Ovary (tissue), 9 donors: ENCODE results near the gene UBE2L6. TPM values are rescaled to one million over a fixed set of nuclear protein-coding genes. Genes with fewer than 3 reads are reported as not detected.

Source experiments
- DNase-seq, 5 donors: peaks; one replicate each; pipeline ENCODE4 v3.0.0-alpha.2; 2019 to 2020
- H3K27ac ChIP-seq, 2 donors: fragments of 200-600 bp; one replicate each; pipeline versions ENCODE4 v1.5.1 to v1.8.0; 2019 to 2022
- H3K27me3 ChIP-seq: fragments of 200-600 bp; one replicate; pipeline ENCODE4 v1.8.0; 2022
- H3K36me3 ChIP-seq: fragments of 200-600 bp; sonication (generic); one replicate; pipeline ENCODE4 v1.5.1; 2019
- H3K4me1 ChIP-seq: one replicate; pipeline ENCODE4 v1.8.1; 2013; ENCODE audit warnings: mild to moderate bottlenecking, moderate library complexity; ENCODE audit not compliant: insufficient read depth
- H3K4me3 ChIP-seq: fragments of 200-600 bp; sonication (generic); one replicate; pipeline ENCODE4 v1.5.1; 2017
- H3K9me3 ChIP-seq, 2 donors: fragments of 200-600 bp in 1 of 2; sonication (generic) in 1 of 2; one replicate each; pipeline versions ENCODE4 v1.5.1 to v1.8.1; 2013 to 2019; ENCODE audit warnings: mild to moderate bottlenecking in 1 of 2, moderate library complexity in 1 of 2
- EP300 ChIP-seq: sonication (generic); formaldehyde crosslinking; IDR thresholded peaks from one replicate; pipeline ENCODE4 v1.6.1; 2017; ENCODE audit warnings: antibody characterized with exemption
- POLR2A ChIP-seq: fragments of 450-650 bp; IDR thresholded peaks from one replicate; pipeline ENCODE4 v1.6.1; 2017; ENCODE audit warnings: antibody characterized with exemption, mild to moderate bottlenecking, moderate library complexity
- WGBS, 3 donors: extraction: QIAGEN DNeasy Blood & Tissue Kit in 1 of 3; methylation state at CpG; one replicate each; pipeline versions ENCODE4 v1.1.5 to v1.1.7; 2013 to 2017; 5-methylcytosine and 5-hydroxymethylcytosine counted together
- intact Hi-C, 4 donors: fragments of 100-400 bp; cut with DNase I; formaldehyde crosslinking; loops; one replicate each; pipeline versions ENCODE4 v1.11.0 to v1.15.1; 2022 to 2023
- polyA plus RNA-seq, 2 donors: library from polyadenylated mRNA; stranded (reverse); fragments of 200-250 nt in 1 of 2; fragments of 350-450 nt in 1 of 2; fragmentation: Illumina TruSeq in 1 of 2; extraction: RNeasy Lipid Tissue Mini Kit (QIAGEN cat#74804) in 1 of 2; gene quantifications; one replicate each; pipeline ENCODE4 v1.2.3, GENCODE V29; 2013 to 2014
- total RNA-seq, 7 donors: library from RNA; depleted of rRNA in 2 of 7; stranded (reverse); fragments of >200 nt in 2 of 7; fragmentation: NEBNext Ultra II Directional in 3 of 7; extraction: Animal tissue kit (Norgen Biotek cat#: 25700) in 3 of 7; gene quantifications; one replicate each; pipeline versions ENCODE4 v1.1.0 to v1.2.4, GENCODE V29; 2016 to 2023
- TF ChIP-seq, protein P1 (sequence below), 3 donors: fragments of 450-650 bp in 2 of 3; fragments of 200-600 bp in 1 of 3; IDR thresholded peaks; one replicate each; pipeline versions ENCODE4 v1.5.1 to v1.8.0; 2016 to 2022; ENCODE audit warnings: antibody characterized with exemption in 3 of 3, mild to moderate bottlenecking in 1 of 3
- donor health status: DM: no; HTN: no; CAD: no; lungs with moderate emphysema.
- donor health status: DM: no; HTN: no; CAD: no.
- donor health status: Bipolar disorder and iron deficiency.
- donor health status: DM: yes; HTN: yes; CAD: no.
- donor health status: DM: no; HTN: no; CAD: no.
- donor health status: DM: yes; HTN: yes; CAD: no.

The UBE2L6 gene
- total and polyA plus RNA-seq, 9 donors = 27.2 to 114 (median 59.7) TPM

GRCh38 chr11:57544566-57544965, 22.9 kb downstream of the UBE2L6 start:
- Histone ChIP-seq H3K4me1 (peaks cover 9% of the 10 kb centered on the region), H3K27me3 (no peaks in the 10 kb centered on the region), H3K27ac (no peak overlapping the region), H3K9me3 (no peaks in the 10 kb centered on the region), H3K36me3 (no peaks in the 10 kb centered on the region), H3K4me3 (no peak overlapping the region)
- intact Hi-C loops = no loop called here
- no peak for TF ChIP-seq EP300
- TF ChIP-seq, protein P1, sequence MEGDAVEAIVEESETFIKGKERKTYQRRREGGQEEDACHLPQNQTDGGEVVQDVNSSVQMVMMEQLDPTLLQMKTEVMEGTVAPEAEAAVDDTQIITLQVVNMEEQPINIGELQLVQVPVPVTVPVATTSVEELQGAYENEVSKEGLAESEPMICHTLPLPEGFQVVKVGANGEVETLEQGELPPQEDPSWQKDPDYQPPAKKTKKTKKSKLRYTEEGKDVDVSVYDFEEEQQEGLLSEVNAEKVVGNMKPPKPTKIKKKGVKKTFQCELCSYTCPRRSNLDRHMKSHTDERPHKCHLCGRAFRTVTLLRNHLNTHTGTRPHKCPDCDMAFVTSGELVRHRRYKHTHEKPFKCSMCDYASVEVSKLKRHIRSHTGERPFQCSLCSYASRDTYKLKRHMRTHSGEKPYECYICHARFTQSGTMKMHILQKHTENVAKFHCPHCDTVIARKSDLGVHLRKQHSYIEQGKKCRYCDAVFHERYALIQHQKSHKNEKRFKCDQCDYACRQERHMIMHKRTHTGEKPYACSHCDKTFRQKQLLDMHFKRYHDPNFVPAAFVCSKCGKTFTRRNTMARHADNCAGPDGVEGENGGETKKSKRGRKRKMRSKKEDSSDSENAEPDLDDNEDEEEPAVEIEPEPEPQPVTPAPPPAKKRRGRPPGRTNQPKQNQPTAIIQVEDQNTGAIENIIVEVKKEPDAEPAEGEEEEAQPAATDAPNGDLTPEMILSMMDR (IDR thresholded peaks at IDR 0.05) = no peak
- TF ChIP-seq POLR2A = no peak
- 73 to 84% (median 81%) methylated on average over 6 of the region's 6 CpGs for WGBS, 3 donors
- no peak for DNase-seq

DNA sequence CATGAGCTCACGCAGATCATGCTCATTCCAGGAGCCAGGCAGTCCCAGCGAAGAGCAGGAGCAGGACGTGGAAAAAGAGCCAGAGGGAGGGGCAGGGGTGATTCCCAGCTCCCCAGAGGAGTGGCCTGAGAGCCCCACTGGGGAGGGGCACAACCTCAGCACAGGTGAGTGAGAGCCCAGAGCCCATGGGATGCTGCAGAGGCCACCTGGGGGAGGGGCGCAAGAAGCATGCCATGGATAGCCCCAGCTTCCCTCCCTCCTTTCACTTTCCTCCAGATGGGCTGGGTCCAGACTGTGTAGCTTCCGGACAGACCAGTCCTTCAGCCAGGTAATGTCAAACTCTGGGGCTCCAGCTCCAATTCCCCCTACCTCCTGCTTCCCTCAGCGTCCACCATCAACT, 23.9 kb downstream of the UBE2L6 start:
- intact Hi-C loops = no loop called here
- Histone ChIP-seq H3K4me1 (peaks cover 9% of the 10 kb centered on the region), H3K36me3 (no peaks in the 10 kb centered on the region), H3K4me3 (no peak overlapping the region), H3K9me3 (no peaks in the 10 kb centered on the region), H3K27me3 (no peaks in the 10 kb centered on the region), H3K27ac (no peak overlapping the region)
- DNase-seq = no peak
- TF ChIP-seq EP300 (no peak), POLR2A (no peak)
- TF ChIP-seq, protein P1 (IDR thresholded peaks at IDR 0.05) = no peak
- WGBS, 3 donors = 29 to 54% (median 47%) methylated on average over 6 of the region's 6 CpGs

DNA sequence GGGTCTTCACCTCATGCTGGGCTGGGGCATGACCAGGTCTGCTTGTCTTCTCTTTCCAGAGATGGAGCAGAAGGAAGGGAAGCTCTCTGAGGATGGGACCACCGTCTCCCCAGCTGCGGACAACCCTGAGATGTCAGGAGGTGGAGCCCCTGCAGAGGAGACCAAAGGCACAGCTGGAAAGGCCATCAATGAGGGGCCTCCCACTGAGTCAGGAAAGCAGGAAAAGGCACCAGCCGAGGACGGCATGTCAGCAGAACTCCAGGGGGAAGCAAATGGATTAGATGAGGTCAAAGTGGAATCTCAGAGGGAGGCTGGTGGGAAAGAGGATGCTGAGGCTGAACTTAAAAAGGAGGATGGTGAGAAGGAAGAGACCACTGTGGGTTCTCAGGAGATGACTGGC, 24.9 kb downstream of the UBE2L6 start:
- H3K9me3 ChIP-seq = no peaks in the 10 kb centered on the region
- H3K4me3 ChIP-seq = no peak overlapping the region
- no peaks in the 10 kb centered on the region for H3K27me3 ChIP-seq
- intact Hi-C loops = no loop called here
- 43 to 59% (median 58%) methylated on average over 4 of the region's 4 CpGs for WGBS, 3 donors
- TF ChIP-seq POLR2A = no peak
- TF ChIP-seq, protein P1 (IDR thresholded peaks at IDR 0.05) = no peak
- no peak for TF ChIP-seq EP300
- no peak for DNase-seq
- H3K36me3 ChIP-seq = no peaks in the 10 kb centered on the region
- H3K27ac ChIP-seq = no peak overlapping the region
- peaks cover 3% of the 10 kb centered on the region for H3K4me1 ChIP-seq

- TF ChIP-seq POLR2A (no peak), EP300 (no peak)
- TF ChIP-seq, protein P1 (IDR thresholded peaks at IDR 0.05) = no peak
- intact Hi-C loops = no loop called here
- Histone ChIP-seq H3K4me3 (no peak overlapping the region), H3K27ac (no peak overlapping the region), H3K36me3 (no peaks in the 10 kb centered on the region), H3K4me1 (no peaks in the 10 kb centered on the region), H3K27me3 (no peaks in the 10 kb centered on the region), H3K9me3 (no peaks in the 10 kb centered on the region)
- 84 to 91% (median 90%) methylated on average over 5 of the region's 5 CpGs for WGBS, 3 donors
- DNase-seq = no peak
Measured at GRCh38 chr11:57541169-57541568, 26.3 kb downstream of the UBE2L6 start.
